ENCODE measurements around the gene CNN1.

- TF ChIP-seq POLR2AphosphoS5 (IDR thresholded peaks at IDR 0.05; ENCODE audit: low read depth, low read length) (no peak), SPI1 (IDR thresholded peaks at IDR 0.05; ENCODE audit: low read depth, low read length) (no peak), POLR2A (IDR thresholded peaks at IDR 0.05; ENCODE audit: low read depth, low read length) (no peak), PAX5 (IDR thresholded peaks at IDR 0.05; ENCODE audit: insufficient read depth, low read length, severe bottlenecking) (no peak), TAF1 (IDR thresholded peaks at IDR 0.05; ENCODE audit: low read depth, low read length) (no peak)
Observed at GRCh38 chr19:11554160-11554559, 15.5 kb downstream of the CNN1 start.
